Loucy (cell line): Measurements from ENCODE around the gene PLPP6.
"Not testable (repeated sequence)": the region's sequence is repeated elsewhere in the genome, so short reads cannot be mapped to it uniquely, and the experiment has no call there.

ENCODE experiments used
- H2AFZ ChIP-seq: fragments of 200-600 bp; sonication (generic); 2 replicates; pipeline ENCODE4 v1.6.0; 2016; ENCODE audit warnings: antibody characterized with exemption, mild to moderate bottlenecking, low read length, moderate library complexity
- H3F3A ChIP-seq: fragments of 200-600 bp; 2 replicates; pipeline ENCODE4 v1.6.0; 2016; ENCODE audit warnings: antibody characterized with exemption, low read depth, mild to moderate bottlenecking
- H3K27me3 ChIP-seq: fragments of 200-600 bp; sonication (generic); 2 replicates; pipeline ENCODE4 v1.6.1; 2014; ENCODE audit warnings: low read length, mild to moderate bottlenecking; ENCODE audit not compliant: insufficient read depth, poor library complexity, severe bottlenecking
- H3K36me3 ChIP-seq: fragments of 200-600 bp; sonication (generic); 2 replicates; pipeline ENCODE4 v1.6.1; 2016; ENCODE audit warnings: low read length; ENCODE audit not compliant: insufficient read depth
- H3K4me1 ChIP-seq: fragments of 200-600 bp; sonication (generic); 2 replicates; pipeline ENCODE4 v1.5.1; 2014; ENCODE audit warnings: low read length, mild to moderate bottlenecking; ENCODE audit not compliant: insufficient read depth, poor library complexity, severe bottlenecking
- H3K4me2 ChIP-seq: fragments of 200-600 bp; sonication (generic); 2 replicates; pipeline ENCODE4 v1.6.0; 2014; ENCODE audit warnings: antibody characterized with exemption, low read length, low read depth, mild to moderate bottlenecking; ENCODE audit not compliant: poor library complexity, severe bottlenecking
- H3K4me3 ChIP-seq: fragments of 200-600 bp; sonication (generic); 2 replicates; pipeline ENCODE4 v1.5.1; 2014; ENCODE audit warnings: low read length, mild to moderate bottlenecking, mixed read lengths; ENCODE audit not compliant: poor library complexity, severe bottlenecking
- H3K79me2 ChIP-seq: fragments of 200-600 bp; sonication (generic); 2 replicates; pipeline ENCODE4 v1.6.1; 2014; ENCODE audit warnings: low read length; ENCODE audit not compliant: insufficient read depth
- H3K9ac ChIP-seq: fragments of 200-600 bp; sonication (generic); 2 replicates; pipeline ENCODE4 v1.6.0; 2014; ENCODE audit warnings: mild to moderate bottlenecking, low read depth, low read length, moderate library complexity; ENCODE audit not compliant: poor library complexity, severe bottlenecking
- H3K9me2 ChIP-seq: fragments of 200-600 bp; sonication (generic); replicated peaks from 2 replicates; pipeline ENCODE4 v1.6.1; 2016; ENCODE audit warnings: low read depth, low read length, mixed read lengths
- H3K9me3 ChIP-seq: fragments of 200-600 bp; sonication (generic); 2 replicates; pipeline ENCODE4 v1.6.1; 2014; ENCODE audit warnings: mild to moderate bottlenecking, antibody characterized with exemption, low read length, low read depth; ENCODE audit not compliant: insufficient read depth
- H4K20me1 ChIP-seq: fragments of 200-600 bp; sonication (generic); 2 replicates; pipeline ENCODE4 v1.6.0; 2014; ENCODE audit warnings: antibody characterized with exemption, low read length, mild to moderate bottlenecking; ENCODE audit not compliant: insufficient read depth, poor library complexity, severe bottlenecking
- EZH2phosphoT487 ChIP-seq: fragments of 200-600 bp; IDR thresholded peaks from 2 replicates; pipeline ENCODE4 v1.6.1; 2018; ENCODE audit warnings: antibody characterized with exemption, mild to moderate bottlenecking, moderate library complexity, borderline replicate concordance
- TF ChIP-seq, protein P1 (sequence below): fragments of 200-600 bp; sonication (generic); conservative IDR thresholded peaks from 2 replicates; pipeline ENCODE4 v1.5.1; 2014; ENCODE audit warnings: mild to moderate bottlenecking, antibody characterized with exemption, low read length

Gene PLPP6

DNA sequence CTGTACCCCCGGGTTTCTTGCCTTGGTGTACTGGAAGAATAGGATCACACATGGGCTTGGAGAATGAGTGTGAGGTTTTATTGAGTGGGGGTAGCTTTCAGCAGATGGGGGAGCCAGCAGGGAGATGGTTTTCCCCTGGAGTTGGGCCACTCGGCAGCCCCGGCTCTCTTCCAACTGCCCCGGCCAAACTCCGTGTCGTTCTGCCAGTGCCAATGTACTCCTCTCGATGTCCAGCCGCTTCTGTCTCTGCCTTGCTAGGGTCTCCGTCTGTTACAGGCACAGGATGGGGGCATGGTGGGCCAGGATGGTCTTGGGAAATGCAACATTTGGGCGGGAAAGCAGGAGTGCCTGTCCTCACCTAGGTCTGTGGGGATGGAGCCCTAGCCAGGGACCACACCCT, 7.6 kb upstream of the PLPP6 start:
- no peaks in the 10 kb centered on the region for H3K9me2 ChIP-seq
- no peak overlapping the region for H3K4me2 ChIP-seq
- no peaks in the 10 kb centered on the region for H4K20me1 ChIP-seq
- no peak overlapping the region for H2AFZ ChIP-seq
- H3K79me2 ChIP-seq, result no peaks in the 10 kb centered on the region
- H3K36me3 ChIP-seq, result no peaks in the 10 kb centered on the region
- H3F3A ChIP-seq, result no peaks in the 10 kb centered on the region
- TF ChIP-seq, protein P1, sequence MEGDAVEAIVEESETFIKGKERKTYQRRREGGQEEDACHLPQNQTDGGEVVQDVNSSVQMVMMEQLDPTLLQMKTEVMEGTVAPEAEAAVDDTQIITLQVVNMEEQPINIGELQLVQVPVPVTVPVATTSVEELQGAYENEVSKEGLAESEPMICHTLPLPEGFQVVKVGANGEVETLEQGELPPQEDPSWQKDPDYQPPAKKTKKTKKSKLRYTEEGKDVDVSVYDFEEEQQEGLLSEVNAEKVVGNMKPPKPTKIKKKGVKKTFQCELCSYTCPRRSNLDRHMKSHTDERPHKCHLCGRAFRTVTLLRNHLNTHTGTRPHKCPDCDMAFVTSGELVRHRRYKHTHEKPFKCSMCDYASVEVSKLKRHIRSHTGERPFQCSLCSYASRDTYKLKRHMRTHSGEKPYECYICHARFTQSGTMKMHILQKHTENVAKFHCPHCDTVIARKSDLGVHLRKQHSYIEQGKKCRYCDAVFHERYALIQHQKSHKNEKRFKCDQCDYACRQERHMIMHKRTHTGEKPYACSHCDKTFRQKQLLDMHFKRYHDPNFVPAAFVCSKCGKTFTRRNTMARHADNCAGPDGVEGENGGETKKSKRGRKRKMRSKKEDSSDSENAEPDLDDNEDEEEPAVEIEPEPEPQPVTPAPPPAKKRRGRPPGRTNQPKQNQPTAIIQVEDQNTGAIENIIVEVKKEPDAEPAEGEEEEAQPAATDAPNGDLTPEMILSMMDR, result no peak
- no peak for TF ChIP-seq EZH2phosphoT487
- no peak overlapping the region for H3K4me3 ChIP-seq
- H3K4me1 ChIP-seq, result no peaks in the 10 kb centered on the region
- H3K9me3 ChIP-seq, result no peaks in the 10 kb centered on the region
- H3K9ac ChIP-seq, result no peak overlapping the region
- peaks cover 13% of the 10 kb centered on the region for H3K27me3 ChIP-seq

DNA sequence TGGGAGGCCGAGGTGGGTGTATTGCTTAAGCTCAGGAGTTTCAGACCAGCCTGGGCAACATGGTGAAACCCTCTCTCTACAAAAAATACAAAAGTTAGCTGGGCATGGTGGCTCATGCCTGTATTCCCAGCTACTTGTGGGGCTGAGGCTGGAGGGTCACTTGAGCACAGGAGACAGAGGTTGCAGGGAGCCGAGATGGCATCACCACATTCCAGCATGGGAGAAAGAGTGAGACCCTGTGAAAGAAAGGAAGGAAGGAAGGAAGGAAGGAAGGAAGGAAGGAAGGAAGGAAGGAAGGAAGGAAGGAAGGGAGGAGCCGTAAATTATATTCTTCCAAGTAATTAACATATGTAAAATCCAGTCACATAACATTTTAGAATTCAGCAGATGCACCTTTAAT, 5.9 kb upstream of the PLPP6 start:
- not testable (repeated sequence) for H3K4me3 ChIP-seq, H3K36me3 ChIP-seq, H3K79me2 ChIP-seq, H3K4me2 ChIP-seq, H2AFZ ChIP-seq, H3K27me3 ChIP-seq, H3K9me3 ChIP-seq, H3K9me2 ChIP-seq, H3K9ac ChIP-seq, H4K20me1 ChIP-seq, H3K4me1 ChIP-seq, H3F3A ChIP-seq

DNA sequence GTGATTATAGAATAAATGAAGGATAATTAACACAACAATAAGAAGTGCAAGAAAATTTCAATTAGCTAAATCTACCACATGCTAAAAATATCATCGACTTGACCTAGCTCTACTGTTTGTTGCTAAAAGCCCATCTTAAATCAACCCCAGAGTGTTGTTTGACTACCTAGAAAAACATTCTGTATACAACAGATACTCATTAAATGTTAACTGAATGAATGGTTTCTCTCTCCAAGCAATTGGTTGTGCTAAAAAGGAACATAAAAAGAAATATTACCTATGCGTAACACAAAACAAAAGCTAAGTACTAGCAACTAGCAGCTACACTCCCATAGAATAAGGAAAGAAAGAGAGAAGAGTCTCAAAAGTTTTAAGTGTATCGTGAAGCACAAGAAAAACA, 5.5 kb upstream of the PLPP6 start:
- Histone ChIP-seq H3K4me1 (peaks cover 4% of the 10 kb centered on the region), H3K9me3 (no peaks in the 10 kb centered on the region), H3K27me3 (peaks cover 5% of the 10 kb centered on the region), H3K9me2 (no peaks in the 10 kb centered on the region), H2AFZ (no peak overlapping the region), H4K20me1 (no peaks in the 10 kb centered on the region), H3F3A (no peaks in the 10 kb centered on the region), H3K36me3 (no peaks in the 10 kb centered on the region), H3K4me3 (no peak overlapping the region), H3K79me2 (no peaks in the 10 kb centered on the region), H3K4me2 (no peak overlapping the region), H3K9ac (no peak overlapping the region)
- TF ChIP-seq, protein P1, result no peak
- TF ChIP-seq EZH2phosphoT487, result no peak

DNA sequence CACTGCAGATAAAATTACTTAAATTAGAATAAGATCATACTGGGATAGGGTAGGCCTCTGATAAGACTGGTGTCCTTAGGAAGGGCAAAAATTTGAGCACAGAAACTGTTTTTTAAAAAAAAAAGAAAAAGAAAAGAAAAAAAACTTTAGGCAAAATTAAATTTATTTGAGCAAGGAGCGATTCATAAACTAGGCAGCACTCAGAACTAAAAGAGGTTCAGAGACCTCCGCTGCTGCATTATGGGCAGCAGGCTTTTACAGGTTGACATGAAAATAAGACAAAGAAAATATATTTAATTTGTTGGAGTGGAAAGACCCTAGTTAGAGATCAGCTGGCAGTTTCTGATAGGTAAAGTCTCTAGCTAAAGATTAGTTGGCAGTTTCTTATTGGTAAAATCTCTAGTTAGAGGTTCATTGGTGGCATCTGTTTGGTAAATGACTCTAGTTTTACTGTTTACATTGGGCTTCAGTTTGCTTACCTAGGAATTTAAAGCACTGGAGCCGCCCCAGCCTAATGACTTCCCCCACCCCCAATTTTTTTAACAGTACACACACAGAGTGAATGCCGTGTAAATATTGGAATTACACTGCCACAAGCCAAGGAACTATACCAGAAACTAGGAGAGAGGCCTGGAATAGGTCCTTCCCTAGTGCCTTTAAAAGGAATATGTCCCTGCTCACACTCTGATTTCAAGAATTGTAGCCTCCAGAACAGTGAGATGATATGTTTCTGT, 4.5 kb upstream of the PLPP6 start:
- peaks cover 7% of the 10 kb centered on the region for H3K4me1 ChIP-seq
- no peaks in the 10 kb centered on the region for H3K9me3 ChIP-seq
- no peak overlapping the region for H3K9ac ChIP-seq
- no peaks in the 10 kb centered on the region for H3K36me3 ChIP-seq
- no peaks in the 10 kb centered on the region for H3F3A ChIP-seq
- no peaks in the 10 kb centered on the region for H3K79me2 ChIP-seq
- peaks cover 1% of the 10 kb centered on the region for H3K27me3 ChIP-seq
- no peaks in the 10 kb centered on the region for H3K9me2 ChIP-seq
- no peak overlapping the region for H2AFZ ChIP-seq
- TF ChIP-seq EZH2phosphoT487, result no peak
- TF ChIP-seq, protein P1, result no peak
- no peak overlapping the region for H3K4me2 ChIP-seq
- no peak overlapping the region for H3K4me3 ChIP-seq
- no peaks in the 10 kb centered on the region for H4K20me1 ChIP-seq

DNA sequence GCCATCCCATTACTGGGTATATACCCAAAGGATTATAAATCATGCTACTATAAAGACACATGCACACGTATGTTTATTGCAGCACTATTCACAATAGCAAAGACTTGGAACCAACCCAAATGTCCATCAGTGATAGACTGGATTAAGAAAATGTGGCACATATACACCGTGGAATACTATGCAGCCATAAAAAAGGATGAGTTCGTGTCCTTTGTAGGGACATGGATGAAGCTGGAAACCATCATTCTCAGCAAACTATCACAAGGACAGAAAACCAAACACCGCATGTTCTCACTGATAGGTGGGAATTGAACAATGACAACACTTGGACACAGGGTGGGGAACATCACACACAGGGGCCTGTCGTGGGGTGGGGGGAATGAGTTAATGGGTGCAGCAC, 1.4 kb upstream of the PLPP6 start:
- H3K4me2 ChIP-seq, H3K9me2 ChIP-seq, H3K4me3 ChIP-seq, H3K9ac ChIP-seq, H2AFZ ChIP-seq, H3K9me3 ChIP-seq, H4K20me1 ChIP-seq, H3K36me3 ChIP-seq, H3F3A ChIP-seq, H3K27me3 ChIP-seq, H3K79me2 ChIP-seq: not testable (repeated sequence)
- H3K4me1 ChIP-seq, result peaks cover 19% of the 10 kb centered on the region
